ENCODE measurements around the gene POLR1E. TPM values are rescaled to one million over a fixed set of nuclear protein-coding genes. Genes with fewer than 3 reads are reported as not detected.

Gene POLR1E
- total and polyA plus RNA-seq, 2 of the 8 experiments (the other 6 are each of a cell fraction or from before 2014, with no cell fraction given): 16.0 to 40.0 TPM

GRCh38 chr9:37542895-37543294 lies 57.1 kb downstream of the POLR1E start (continued):
- no peak for TF ChIP-seq BCL11A (IDR thresholded peaks at IDR 0.05; ENCODE audit: low read depth in 2 of 2, low read length in 2 of 2)

All from H1 (cell line).